ENCODE measurements around the gene EIF4E3. TPM values are rescaled to one million over a fixed set of nuclear protein-coding genes. Genes with fewer than 3 reads are reported as not detected.
A peak's percentile ranks its signal among the peaks of the same experiment; 100 is the strongest.

The EIF4E3 gene
- total RNA-seq, 1 donor = 2.9 TPM

- Histone ChIP-seq H3K4me2 (ENCODE audit: insufficient read depth, low read length) (no peak within 1 kb of the TSS), H4K20me1 (ENCODE audit: insufficient read depth, low read length) (no peaks in the 10 kb centered on the region), H3K79me2 (ENCODE audit: insufficient read depth, low read length) (no peaks in the 10 kb centered on the region), H3K27ac (ENCODE audit: low read depth, low read length) (no peak within 1 kb of the TSS), H3K9me3 (ENCODE audit: low read depth, low read length) (no peaks in the 10 kb centered on the region), H3K4me3 (ENCODE audit: insufficient read depth, low read length) (no peak within 1 kb of the TSS), H3K36me3 (ENCODE audit: insufficient read depth, low read length) (no peaks in the 10 kb centered on the region), H3K4me1 (ENCODE audit: insufficient read depth, low read length) (no peaks in the 10 kb centered on the region), H2AFZ (ENCODE audit: low read length) (no peak within 1 kb of the TSS), H3K27me3 (ENCODE audit: insufficient read depth, low read length) (peaks cover 59% of the 10 kb centered on the region)
- DNase-seq (ENCODE audit: insufficient read length, low spot score, missing footprints) = peak; percentile 88
- no peak for TF ChIP-seq CTCF (IDR thresholded peaks at IDR 0.05; ENCODE audit: extremely low read depth, low read depth, low read length)
Measured at GRCh38 chr3:71753701-71754609, 28.8 kb upstream of the EIF4E3 start, which contains the start of gene GPR27. TSS of gene GPR27 (plus strand) at chr3:71753855. CDS start at chr3:71754050, 195 bp downstream.

- DNase-seq (ENCODE audit: insufficient read length, low spot score, missing footprints) = no peak
- H3K4me1 ChIP-seq (ENCODE audit: insufficient read depth, low read length) = no peaks in the 10 kb centered on the region
- H3K27ac ChIP-seq (ENCODE audit: low read depth, low read length) = no peak overlapping the region
- H3K4me2 ChIP-seq (ENCODE audit: insufficient read depth, low read length) = no peak overlapping the region
- H3K79me2 ChIP-seq (ENCODE audit: insufficient read depth, low read length) = no peaks in the 10 kb centered on the region
- H2AFZ ChIP-seq (ENCODE audit: low read length) = no peak overlapping the region
- peaks cover 55% of the 10 kb centered on the region for H3K27me3 ChIP-seq (ENCODE audit: insufficient read depth, low read length)
- no peaks in the 10 kb centered on the region for H3K9me3 ChIP-seq (ENCODE audit: low read depth, low read length)
- H3K4me3 ChIP-seq (ENCODE audit: insufficient read depth, low read length) = no peak overlapping the region
- no peaks in the 10 kb centered on the region for H4K20me1 ChIP-seq (ENCODE audit: insufficient read depth, low read length)
- no peak for TF ChIP-seq CTCF (IDR thresholded peaks at IDR 0.05; ENCODE audit: extremely low read depth, low read depth, low read length)
- H3K36me3 ChIP-seq (ENCODE audit: insufficient read depth, low read length) = no peaks in the 10 kb centered on the region
Measured at GRCh38 chr3:71752831-71753700, 27.9 kb upstream of the EIF4E3 start.

- peaks cover 46% of the 10 kb centered on the region for H3K27me3 ChIP-seq (ENCODE audit: insufficient read depth, low read length)
- no peak for DNase-seq (ENCODE audit: insufficient read length, low spot score, missing footprints)
Measured at GRCh38 chr3:71751602-71752001, 26.4 kb upstream of the EIF4E3 start.

More at GRCh38 chr3:71751602-71752001, 26.4 kb upstream of the EIF4E3 start:
- TF ChIP-seq CTCF (IDR thresholded peaks at IDR 0.05; ENCODE audit: extremely low read depth, low read depth, low read length) = no peak
- Histone ChIP-seq H2AFZ (ENCODE audit: low read length) (no peak overlapping the region), H4K20me1 (ENCODE audit: insufficient read depth, low read length) (no peaks in the 10 kb centered on the region), H3K36me3 (ENCODE audit: insufficient read depth, low read length) (no peaks in the 10 kb centered on the region), H3K4me2 (ENCODE audit: insufficient read depth, low read length) (no peak overlapping the region), H3K9me3 (ENCODE audit: low read depth, low read length) (no peaks in the 10 kb centered on the region), H3K27ac (ENCODE audit: low read depth, low read length) (no peak overlapping the region), H3K79me2 (ENCODE audit: insufficient read depth, low read length) (no peaks in the 10 kb centered on the region), H3K4me1 (ENCODE audit: insufficient read depth, low read length) (no peaks in the 10 kb centered on the region), H3K4me3 (ENCODE audit: insufficient read depth, low read length) (no peak overlapping the region)
